SU-DHL-6 (cell line): ENCODE results near the gene PIEZO1.

ENCODE experiments used
- H2AFZ ChIP-seq: fragments of 200-600 bp; sonication (generic); 2 replicates; pipeline ENCODE4 v1.6.1; 2014; ENCODE audit warnings: low read depth, mild to moderate bottlenecking, moderate library complexity, mixed read lengths, antibody characterized with exemption, low read length; ENCODE audit not compliant: severe bottlenecking
- H3F3A ChIP-seq: fragments of 200-600 bp; shearing (Covaris generic); 2 replicates; pipeline ENCODE4 v1.6.0; 2016; ENCODE audit warnings: antibody characterized with exemption, mild to moderate bottlenecking; ENCODE audit not compliant: insufficient read depth
- H3K27ac ChIP-seq: fragments of 200-600 bp; sonication (generic); 2 replicates; pipeline ENCODE4 v1.5.1; 2016; ENCODE audit warnings: low read depth, mild to moderate bottlenecking, low read length, moderate library complexity, mixed read lengths
- H3K27me3 ChIP-seq: fragments of 200-600 bp; sonication (generic), shearing (Covaris generic); 2 replicates; pipeline ENCODE4 v1.6.0; 2014; ENCODE audit warnings: mild to moderate bottlenecking, low read length
- H3K36me3 ChIP-seq: fragments of 200-600 bp; sonication (generic); 2 replicates; pipeline ENCODE4 v1.6.1; 2014; ENCODE audit warnings: mild to moderate bottlenecking, low read length, mixed read lengths
- H3K4me2 ChIP-seq: fragments of 300-600, 200-600 bp; shearing (Covaris generic), sonication (generic); 2 replicates; pipeline ENCODE4 v1.6.0; 2014; ENCODE audit warnings: low read length, low read depth, mild to moderate bottlenecking; ENCODE audit not compliant: poor library complexity, severe bottlenecking
- H3K4me3 ChIP-seq: fragments of 200-600 bp; sonication (generic); 2 replicates; pipeline ENCODE4 v1.5.1; 2014; ENCODE audit warnings: antibody characterized with exemption, low read length, mild to moderate bottlenecking, mixed read lengths; ENCODE audit not compliant: insufficient read depth, poor library complexity, severe bottlenecking
- H3K79me2 ChIP-seq: fragments of 200-600 bp; sonication (generic); 2 replicates; pipeline ENCODE4 v1.6.1; 2014; ENCODE audit warnings: mild to moderate bottlenecking, low read length, moderate library complexity; ENCODE audit not compliant: insufficient read depth
- H3K9ac ChIP-seq: fragments of 200-600 bp; sonication (generic); 2 replicates; pipeline ENCODE4 v1.7.0; 2014; ENCODE audit warnings: mild to moderate bottlenecking, low read length
- H3K9me2 ChIP-seq: fragments of 200-600 bp; sonication (generic); replicated peaks from 2 replicates; pipeline ENCODE4 v1.6.1; 2014; ENCODE audit warnings: low read length; ENCODE audit not compliant: insufficient read depth
- H3K9me3 ChIP-seq: fragments of 200-600 bp; sonication (generic); 2 replicates; pipeline ENCODE4 v1.6.1; 2014; ENCODE audit warnings: low read length, mixed read lengths; ENCODE audit not compliant: insufficient read depth
- H4K20me1 ChIP-seq: fragments of 200-600 bp; sonication (generic); 2 replicates; pipeline ENCODE4 v1.6.1; 2014; ENCODE audit warnings: low read depth, mild to moderate bottlenecking, antibody characterized with exemption, low read length, moderate library complexity, mixed read lengths
- CTCF ChIP-seq: fragments of 200-600 bp; sonication (generic); IDR thresholded peaks from one replicate; pipeline ENCODE4 v1.5.1; 2017; ENCODE audit warnings: antibody characterized with exemption, mild to moderate bottlenecking, low read length, moderate library complexity; ENCODE audit not compliant: insufficient read depth, poor library complexity, severe bottlenecking
- EZH2phosphoT487 ChIP-seq: fragments of 200-600 bp; sonication (generic), shearing (Covaris generic); conservative IDR thresholded peaks from 2 replicates; pipeline ENCODE4 v1.6.1; 2018; ENCODE audit warnings: mild to moderate bottlenecking, antibody characterized with exemption, low read length, moderate library complexity, mixed read lengths

The PIEZO1 gene

DNA sequence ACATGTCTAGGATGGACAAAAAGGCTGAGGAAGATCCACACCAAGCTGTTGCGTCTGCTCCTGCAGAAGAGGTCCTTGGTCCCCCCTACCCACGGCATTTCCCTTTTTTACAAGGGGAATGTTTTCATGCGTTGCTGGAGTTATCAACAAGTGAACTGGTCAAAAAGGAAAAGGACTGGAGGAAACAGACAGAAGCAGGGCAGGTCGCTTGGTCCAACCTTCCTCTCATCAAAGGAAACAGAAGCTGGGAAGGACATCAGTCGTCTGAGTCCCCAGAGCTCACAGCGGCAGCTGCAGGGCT lies 26.1 kb downstream of the PIEZO1 start:
- Histone ChIP-seq H3K27ac (no peak overlapping the region), H3K9me3 (no peaks in the 10 kb centered on the region), H4K20me1 (no peaks in the 10 kb centered on the region), H3K4me3 (no peak overlapping the region), H2AFZ (no peak overlapping the region), H3K79me2 (no peaks in the 10 kb centered on the region), H3K9ac (no peak overlapping the region), H3F3A (no peaks in the 10 kb centered on the region), H3K4me2 (no peak overlapping the region), H3K9me2 (no peaks in the 10 kb centered on the region), H3K27me3 (no peaks in the 10 kb centered on the region), H3K36me3 (no peaks in the 10 kb centered on the region)
- TF ChIP-seq EZH2phosphoT487 = no peak
- TF ChIP-seq CTCF = no peak

- no peak overlapping the region for H3K27ac ChIP-seq
- H2AFZ ChIP-seq = no peak overlapping the region
- H3K27me3 ChIP-seq = no peaks in the 10 kb centered on the region
- H3F3A ChIP-seq = no peaks in the 10 kb centered on the region
- no peaks in the 10 kb centered on the region for H3K79me2 ChIP-seq
- H4K20me1 ChIP-seq = no peaks in the 10 kb centered on the region
- H3K4me2 ChIP-seq = no peak overlapping the region
- no peak overlapping the region for H3K4me3 ChIP-seq
- no peaks in the 10 kb centered on the region for H3K9me3 ChIP-seq
- no peaks in the 10 kb centered on the region for H3K36me3 ChIP-seq
- TF ChIP-seq EZH2phosphoT487 (no peak), CTCF (no peak)
- no peaks in the 10 kb centered on the region for H3K9me2 ChIP-seq
- H3K9ac ChIP-seq = no peak overlapping the region
These were observed 26.6 kb downstream of the PIEZO1 start for GRCh38 chr16:88758227-88758943.

- H3K36me3 ChIP-seq = no peaks in the 10 kb centered on the region
These were observed 29.1 kb downstream of the PIEZO1 start for GRCh38 chr16:88755745-88756443.

More at GRCh38 chr16:88755745-88756443, 29.1 kb downstream of the PIEZO1 start:
- Histone ChIP-seq H3K9me2 (no peaks in the 10 kb centered on the region), H3K4me2 (no peak overlapping the region), H4K20me1 (no peaks in the 10 kb centered on the region), H3K9me3 (no peaks in the 10 kb centered on the region), H2AFZ (no peak overlapping the region), H3K79me2 (no peaks in the 10 kb centered on the region), H3K4me3 (no peak overlapping the region), H3K27me3 (no peaks in the 10 kb centered on the region), H3F3A (no peaks in the 10 kb centered on the region), H3K9ac (no peak overlapping the region), H3K27ac (no peak overlapping the region)
- TF ChIP-seq EZH2phosphoT487 (no peak), CTCF (no peak)
